Panc1 (cell line): ENCODE results near the gene PARD3. TPM values are rescaled to one million over a fixed set of nuclear protein-coding genes. Genes with fewer than 3 reads are reported as not detected.

Experiments
- ATAC-seq: fragments of 200-7000 bp; cut with Tn5 transposase; 2 replicates; pipeline ENCODE4 v1.9.1; 2020; ENCODE audit warnings: mild to moderate bottlenecking, moderate library complexity
- BruUV-seq: library from RNA; stranded (reverse); fragments of 400-500 nt; replicated peaks from 2 replicates; lab custom pipeline; 2021; lab: Mats Ljungman, UMichigan
- CTCF ChIA-PET: fragments of 300-600 bp; sonication (Branson Sonifier 250); formaldehyde crosslinking; loops from one replicate; lab custom pipeline; 2022; ENCODE audit warnings: antibody characterized with exemption; lab: Charles Lee
- POLR2A ChIA-PET: fragments of 300-600 bp; sonication (Branson Sonifier 250); formaldehyde crosslinking; loops from one replicate; lab custom pipeline; 2022; ENCODE audit warnings: antibody characterized with exemption; lab: Charles Lee
- DNase-seq: peaks from one replicate; pipeline ENCODE4 v3.0.0-alpha.2; 2010; ENCODE audit warnings: low read depth, low spot score
- H3K27ac ChIP-seq: 2 replicates; pipeline ENCODE4 v1.5.1; 2011; ENCODE audit warnings: mild to moderate bottlenecking, low read length, inconsistent platforms
- H3K27me3 ChIP-seq: fragments of 200-500 bp; sonication (Bioruptor generic); 2 replicates; pipeline ENCODE4 v1.6.0; 2014; ENCODE audit warnings: low read length, inconsistent platforms; ENCODE audit not compliant: control insufficient read depth, insufficient read depth
- H3K36me3 ChIP-seq: fragments of 200-500 bp; sonication (Bioruptor generic); 2 replicates; pipeline ENCODE4 v1.5.1; 2014; ENCODE audit warnings: inconsistent platforms, mild to moderate bottlenecking, low read length, moderate library complexity; ENCODE audit not compliant: control insufficient read depth, insufficient read depth
- H3K4me1 ChIP-seq: 2 replicates; pipeline ENCODE4 v1.5.1; 2011; ENCODE audit warnings: inconsistent platforms, mild to moderate bottlenecking, low read length, moderate library complexity; ENCODE audit not compliant: control insufficient read depth, insufficient read depth
- H3K4me3 ChIP-seq, 2 experiments: 2 replicates each; pipeline ENCODE4 v1.5.1; 2011 to 2012; ENCODE audit warnings: low read depth in 2 of 2, low read length in 2 of 2, mild to moderate bottlenecking in 2 of 2, inconsistent platforms in 1 of 2, moderate library complexity in 1 of 2
- H3K9me3 ChIP-seq: fragments of 200-500 bp; sonication (Bioruptor generic); 2 replicates; pipeline ENCODE4 v1.5.1; 2014; ENCODE audit warnings: low read depth, mild to moderate bottlenecking, inconsistent platforms, low read length, moderate library complexity; ENCODE audit not compliant: control insufficient read depth, insufficient read depth
- CTCF ChIP-seq: fragments of 450-650 bp; IDR thresholded peaks from 2 replicates; pipeline ENCODE4 v1.5.1; 2017; ENCODE audit warnings: mild to moderate bottlenecking
- POLR2AphosphoS5 ChIP-seq: IDR thresholded peaks from 2 replicates; pipeline ENCODE4 v1.6.1; 2012; ENCODE audit warnings: mild to moderate bottlenecking, low read depth, low read length, moderate library complexity
- SIN3A ChIP-seq: IDR thresholded peaks from 2 replicates; pipeline ENCODE4 v1.6.1; 2012; ENCODE audit warnings: low read depth, mild to moderate bottlenecking, low read length, moderate library complexity, borderline replicate concordance; ENCODE audit not compliant: insufficient read depth
- TCF7L2 ChIP-seq: IDR thresholded peaks from 2 replicates; pipeline ENCODE4 v1.6.1; 2011; ENCODE audit warnings: mild to moderate bottlenecking, low read depth, low read length, inconsistent platforms
- in situ Hi-C: cut with HindIII; loops from 2 replicates; pipeline ENCODE4 v1.10.0; 2016; ENCODE audit warnings: low sequenced_read_pairs, low pct_unique_long_range_greater_than_20kb
- intact Hi-C: fragments of 100-400 bp; cut with micrococcal nuclease; formaldehyde crosslinking; loops from one replicate; pipeline ENCODE4 v1.10.0; 2022; ENCODE audit not compliant: unreplicated experiment
- total RNA-seq: library from RNA; stranded (reverse); gene quantifications from one replicate; pipeline ENCODE4 v1.2.1, GENCODE V29; 2021; ENCODE audit not compliant: unreplicated experiment
- TF ChIP-seq, protein P1 (sequence below), 2 experiments: IDR thresholded peaks; 2 replicates each; pipeline ENCODE4 v1.6.1; 2011 to 2012; ENCODE audit warnings: low read depth in 2 of 2, control low read depth in 1 of 2, low read length in 1 of 2, mild to moderate bottlenecking in 1 of 2, moderate library complexity in 1 of 2; ENCODE audit not compliant: insufficient read depth in 1 of 2

PARD3 gene
- total RNA-seq, 1 experiment from 2014 or later = 29.8 TPM

DNA sequence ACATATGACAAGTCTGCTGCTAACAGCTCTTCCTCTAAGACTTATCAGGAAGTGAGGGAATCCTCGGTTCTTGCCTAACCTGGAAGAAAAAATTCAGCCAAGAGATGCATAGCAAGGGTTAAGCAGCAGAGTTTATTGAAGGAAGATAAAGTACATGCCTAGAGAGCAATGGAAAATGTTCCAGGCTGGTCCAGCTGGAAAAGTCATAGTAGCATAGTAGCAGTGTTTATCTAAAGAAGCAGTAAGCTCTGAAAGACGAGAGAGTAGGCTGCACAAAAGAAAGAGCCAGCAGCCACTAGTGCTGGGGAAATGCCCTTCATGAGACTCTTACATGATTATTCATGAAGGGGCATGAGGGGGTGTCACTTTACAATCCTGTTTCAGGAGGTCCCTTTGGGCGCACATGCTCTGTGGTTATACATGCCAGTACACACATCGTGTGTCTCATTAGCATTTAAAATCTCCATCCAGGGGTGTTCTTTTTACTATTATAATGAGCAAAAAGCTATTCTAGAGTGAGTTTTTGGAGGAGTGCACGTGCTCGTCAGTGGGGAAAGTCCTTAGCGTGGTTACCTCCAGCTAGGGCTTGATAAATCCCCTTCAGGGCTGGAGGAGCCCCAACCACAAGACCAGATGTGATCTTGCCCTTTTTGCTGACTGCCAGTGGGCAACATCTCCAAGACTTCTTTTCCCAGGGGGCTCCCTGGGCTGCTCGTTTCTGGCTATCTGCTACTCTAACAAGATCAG, 716.1 kb downstream of the PARD3 start:
- Histone ChIP-seq H3K27me3 (no peaks in the 10 kb centered on the region), H3K4me1 (no peaks in the 10 kb centered on the region), H3K27ac (no peak overlapping the region), H3K36me3 (no peaks in the 10 kb centered on the region), H3K4me3 (no peak overlapping the region), H3K9me3 (no peaks in the 10 kb centered on the region)
- intact Hi-C loops (no loop called here), in situ Hi-C loops (no loop called here)
- BruUV-seq = no TSS peak
- ChIA-PET POLR2A (no interaction called here), CTCF (interaction anchor here (0.5 kb wide), 1 partner anchor 113 kb away, joined by 3 read pairs; no protein-coding TSS in a partner anchor)
- TF ChIP-seq POLR2AphosphoS5 (no peak), SIN3A (no peak), TCF7L2 (no peak), CTCF (no peak)
- TF ChIP-seq, protein P1, sequence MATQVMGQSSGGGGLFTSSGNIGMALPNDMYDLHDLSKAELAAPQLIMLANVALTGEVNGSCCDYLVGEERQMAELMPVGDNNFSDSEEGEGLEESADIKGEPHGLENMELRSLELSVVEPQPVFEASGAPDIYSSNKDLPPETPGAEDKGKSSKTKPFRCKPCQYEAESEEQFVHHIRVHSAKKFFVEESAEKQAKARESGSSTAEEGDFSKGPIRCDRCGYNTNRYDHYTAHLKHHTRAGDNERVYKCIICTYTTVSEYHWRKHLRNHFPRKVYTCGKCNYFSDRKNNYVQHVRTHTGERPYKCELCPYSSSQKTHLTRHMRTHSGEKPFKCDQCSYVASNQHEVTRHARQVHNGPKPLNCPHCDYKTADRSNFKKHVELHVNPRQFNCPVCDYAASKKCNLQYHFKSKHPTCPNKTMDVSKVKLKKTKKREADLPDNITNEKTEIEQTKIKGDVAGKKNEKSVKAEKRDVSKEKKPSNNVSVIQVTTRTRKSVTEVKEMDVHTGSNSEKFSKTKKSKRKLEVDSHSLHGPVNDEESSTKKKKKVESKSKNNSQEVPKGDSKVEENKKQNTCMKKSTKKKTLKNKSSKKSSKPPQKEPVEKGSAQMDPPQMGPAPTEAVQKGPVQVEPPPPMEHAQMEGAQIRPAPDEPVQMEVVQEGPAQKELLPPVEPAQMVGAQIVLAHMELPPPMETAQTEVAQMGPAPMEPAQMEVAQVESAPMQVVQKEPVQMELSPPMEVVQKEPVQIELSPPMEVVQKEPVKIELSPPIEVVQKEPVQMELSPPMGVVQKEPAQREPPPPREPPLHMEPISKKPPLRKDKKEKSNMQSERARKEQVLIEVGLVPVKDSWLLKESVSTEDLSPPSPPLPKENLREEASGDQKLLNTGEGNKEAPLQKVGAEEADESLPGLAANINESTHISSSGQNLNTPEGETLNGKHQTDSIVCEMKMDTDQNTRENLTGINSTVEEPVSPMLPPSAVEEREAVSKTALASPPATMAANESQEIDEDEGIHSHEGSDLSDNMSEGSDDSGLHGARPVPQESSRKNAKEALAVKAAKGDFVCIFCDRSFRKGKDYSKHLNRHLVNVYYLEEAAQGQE (IDR thresholded peaks at IDR 0.05; ENCODE audit: insufficient read depth in 1 of 2, low read depth in 2 of 2, low read length in 1 of 2) = no peak
- ATAC-seq (no peak), DNase-seq (no peak)

DNA sequence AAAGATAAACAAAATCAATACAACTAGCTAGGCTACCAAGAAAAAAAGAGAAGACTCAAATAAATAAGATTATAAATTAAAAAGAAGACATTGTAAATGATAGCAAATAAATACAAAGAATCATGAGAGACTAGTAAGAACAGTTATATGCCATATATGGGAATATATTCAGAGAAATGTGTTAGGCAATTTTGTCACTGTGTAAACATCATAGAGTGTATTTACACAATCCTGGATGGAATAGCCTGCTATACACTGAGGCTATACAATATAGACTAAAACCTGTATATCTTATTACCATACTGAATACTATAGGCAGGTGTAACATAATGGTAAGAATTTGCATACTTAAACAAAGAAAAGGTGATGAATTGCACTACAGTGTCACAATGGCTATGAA, 717.4 kb downstream of the PARD3 start:
- in situ Hi-C loops (no loop called here), intact Hi-C loops (no loop called here)
- ChIA-PET CTCF (no interaction called here), POLR2A (no interaction called here)
- TF ChIP-seq CTCF = no peak
- TF ChIP-seq, protein P1 (IDR thresholded peaks at IDR 0.05; ENCODE audit: insufficient read depth in 1 of 2, low read depth in 2 of 2, low read length in 1 of 2) = no peak
- TF ChIP-seq SIN3A = no peak
- no peak for TF ChIP-seq TCF7L2
- TF ChIP-seq POLR2AphosphoS5 = no peak
- Histone ChIP-seq H3K27ac (no peak overlapping the region), H3K4me3 (no peak overlapping the region), H3K9me3 (no peaks in the 10 kb centered on the region), H3K36me3 (no peaks in the 10 kb centered on the region), H3K27me3 (no peaks in the 10 kb centered on the region), H3K4me1 (no peaks in the 10 kb centered on the region)
- DNase-seq (no peak), ATAC-seq (no peak)
- BruUV-seq = no TSS peak
